B cell (primary cell): ENCODE data around the gene AQP6. TPM values are rescaled to one million over a fixed set of nuclear protein-coding genes. Genes with fewer than 3 reads are reported as not detected.

ENCODE experiments used
- ATAC-seq: fragments of 200-7000 bp; cut with Tn5 transposase; one replicate; pipeline ENCODE4 v1.10.0; 2021; ENCODE audit warnings: low read depth, mild to moderate bottlenecking, moderate number of reproducible peaks, moderate library complexity
- CTCF ChIA-PET: fragments of 350-600 bp; sonication (Branson Sonifier 250); formaldehyde crosslinking; loops from one replicate; lab custom pipeline; 2021; ENCODE audit warnings: antibody characterized with exemption, inconsistent platforms; lab: Charles Lee
- POLR2A ChIA-PET: fragments of 350-600 bp; sonication (Branson Sonifier 250); formaldehyde crosslinking; loops from one replicate; lab custom pipeline; 2021; ENCODE audit warnings: antibody characterized with exemption; lab: Charles Lee
- DNase-seq: peaks from one replicate; pipeline ENCODE4 v3.0.0; 2013
- H2AFZ ChIP-seq: 2 replicates; pipeline ENCODE4 v1.6.1; 2012; ENCODE audit warnings: mild to moderate bottlenecking, low read depth, low read length; ENCODE audit not compliant: insufficient read depth, poor library complexity, severe bottlenecking
- H3K27ac ChIP-seq, 2 donors: 1 replicate in 1 of 2; 2 replicates in 1 of 2; pipeline ENCODE4 v1.5.1; 2012 to 2013; ENCODE audit warnings: low read length in 2 of 2, mild to moderate bottlenecking in 2 of 2, moderate library complexity in 1 of 2
- H3K27me3 ChIP-seq, 4 experiments: fragments of 200-600 bp in 1 of 4; sonication (generic) in 1 of 4; replicated peaks in 1 of 4; 1 replicate in 2 of 4; 2 replicates in 2 of 4; pipeline versions ENCODE4 v1.6.1 to v1.7.0; 2013 to 2016; ENCODE audit warnings: low read length in 3 of 4, mild to moderate bottlenecking in 2 of 4, mixed read lengths in 1 of 4, moderate library complexity in 1 of 4; ENCODE audit not compliant: insufficient read depth in 4 of 4, control insufficient read depth in 3 of 4; ENCODE audit errors: control extremely low read depth in 1 of 4
- H3K36me3 ChIP-seq, 2 experiments: replicated peaks in 1 of 2; 1 replicate in 1 of 2; 2 replicates in 1 of 2; pipeline versions ENCODE4 v1.6.1 to v1.7.1; 2013; ENCODE audit warnings: low read length in 1 of 2; ENCODE audit not compliant: insufficient read depth in 2 of 2, control insufficient read depth in 1 of 2; ENCODE audit errors: control extremely low read depth in 1 of 2, extremely low read depth in 1 of 2
- H3K4me1 ChIP-seq, 2 donors: fragments of 200-600 bp in 1 of 2; sonication (generic) in 1 of 2; 1 replicate in 1 of 2; 2 replicates in 1 of 2; pipeline versions ENCODE4 v1.5.1 to v1.6.1; 2013 to 2017; ENCODE audit warnings: low read length in 2 of 2; ENCODE audit not compliant: control insufficient read depth in 2 of 2, insufficient read depth in 2 of 2
- H3K4me2 ChIP-seq: replicated peaks from 2 replicates; pipeline ENCODE3; 2012; ENCODE audit warnings: mild to moderate bottlenecking, low read depth, low read length; ENCODE audit not compliant: poor library complexity, severe bottlenecking
- H3K4me3 ChIP-seq, 5 experiments: fragments of 200-600 bp in 1 of 5; sonication (generic) in 1 of 5; 1 replicate in 3 of 5; 2 replicates in 2 of 5; pipeline versions ENCODE4 v1.5.1 to v1.7.0; 2011 to 2016; ENCODE audit warnings: low read length in 4 of 5, mild to moderate bottlenecking in 4 of 5, low read depth in 2 of 5, control low read depth in 1 of 5, moderate library complexity in 1 of 5; ENCODE audit not compliant: insufficient read depth in 1 of 5; ENCODE audit errors: control extremely low read depth in 1 of 5, extremely low read depth in 1 of 5
- H3K79me2 ChIP-seq: fragments of 200-600 bp; sonication (generic); one replicate; pipeline ENCODE4 v1.6.0; 2016; ENCODE audit warnings: low read length; ENCODE audit not compliant: control insufficient read depth, insufficient read depth
- H3K9ac ChIP-seq: fragments of 200-600 bp; sonication (generic); 2 replicates; pipeline ENCODE4 v1.6.1; 2017; ENCODE audit warnings: mild to moderate bottlenecking, low read length, moderate library complexity
- H3K9me3 ChIP-seq, 3 donors: one replicate each; pipeline versions ENCODE4 v1.6.1 to v1.7.1; 2013; ENCODE audit warnings: low read length in 2 of 3; ENCODE audit not compliant: control insufficient read depth in 2 of 3, insufficient read depth in 1 of 3; ENCODE audit errors: control extremely low read depth in 1 of 3
- H4K20me1 ChIP-seq: 2 replicates; pipeline ENCODE4 v1.6.0; 2012; ENCODE audit warnings: mild to moderate bottlenecking, low read length; ENCODE audit not compliant: insufficient read depth, control insufficient read depth, poor library complexity, severe bottlenecking
- H3K27ac Mint-ChIP-seq: one replicate; pipeline ENCODE4 v1.8.0; 2021; ENCODE audit warnings: mixed read lengths
- H3K27me3 Mint-ChIP-seq: one replicate; pipeline ENCODE4 v1.8.0; 2021; ENCODE audit warnings: mixed read lengths
- H3K4me1 Mint-ChIP-seq: one replicate; pipeline ENCODE4 v1.8.0; 2021; ENCODE audit warnings: mixed read lengths
- H3K4me3 Mint-ChIP-seq: one replicate; pipeline ENCODE4 v1.8.0; 2021; ENCODE audit warnings: mixed read lengths
- H3K9me3 Mint-ChIP-seq: one replicate; pipeline ENCODE4 v1.8.0; 2022; ENCODE audit warnings: mixed read lengths; ENCODE audit not compliant: insufficient read depth
- CTCF ChIP-seq: fragments of 200-600 bp; IDR thresholded peaks from one replicate; pipeline ENCODE4 v1.8.0; 2022; ENCODE audit warnings: antibody characterized with exemption, mild to moderate bottlenecking
- EZH2 ChIP-seq: IDR thresholded peaks from 2 replicates; pipeline ENCODE4 v1.6.1; 2012; ENCODE audit warnings: borderline replicate concordance, low read depth, mild to moderate bottlenecking, moderate library complexity, low read length; ENCODE audit not compliant: insufficient read depth, poor library complexity, severe bottlenecking
- WGBS: methylation state at CpG from one replicate; pipeline ENCODE4 v1.1.5; 2013; ENCODE audit warnings: missing lambda C conversion rate; ENCODE audit not compliant: insufficient coverage; 5-methylcytosine and 5-hydroxymethylcytosine counted together
- intact Hi-C: fragments of 100-400 bp; cut with micrococcal nuclease; formaldehyde crosslinking; loops from one replicate; pipeline ENCODE4 v1.10.0; 2022
- polyA plus RNA-seq: library from polyadenylated mRNA; depleted of rRNA; stranded (reverse); fragments of >200 nt; gene quantifications from 2 replicates; pipeline ENCODE4 v1.2.3, GENCODE V29; 2012
- total RNA-seq, 2 donors: library from RNA; stranded (reverse); fragments of 120-200 nt in 1 of 2; gene quantifications; 1 replicate in 1 of 2; 2 replicates in 1 of 2; pipeline versions ENCODE4 v1.2.3 to v1.2.4, GENCODE V29; 2013 to 2022

Gene AQP6
- total and polyA plus RNA-seq, 2 donors (not counting 1 experiment from before 2014, with no cell fraction given) = not detected

- ATAC-seq = no peak
- Mint-ChIP-seq H3K27me3 (peaks cover 58% of the 10 kb centered on the region), H3K27ac (no peak overlapping the region), H3K9me3 (no peaks in the 10 kb centered on the region), H3K4me3 (no peak overlapping the region), H3K4me1 (peaks cover 14% of the 10 kb centered on the region)
- Histone ChIP-seq H3K4me1 (peaks cover 14 to 27% of the 10 kb centered on the region in 2 donors), H4K20me1 (no peaks in the 10 kb centered on the region), H3K27me3 (peaks cover 0 to 72% (median 28%) of the 10 kb centered on the region in 4 experiments), H2AFZ (no peak overlapping the region), H3K36me3 (no peaks in the 10 kb centered on the region), H3K4me2 (no peak overlapping the region), H3K9me3 (no peaks in the 10 kb centered on the region), H3K9ac (no peak overlapping the region), H3K79me2 (no peaks in the 10 kb centered on the region), H3K27ac (no peak overlapping the region), H3K4me3 (no peak overlapping the region)
- 80% methylated on average over 16 of the region's 17 CpGs for WGBS
- TF ChIP-seq EZH2 (no peak), CTCF (no peak)
- intact Hi-C loops = no loop called here
- ChIA-PET POLR2A (no interaction called here), CTCF (interaction anchor here (0.8 to 3.3 kb wide), 6 partner anchors 15 to 107 kb away, joined by 3 to 28 read pairs (median 3); no protein-coding TSS in a partner anchor)
- DNase-seq = no peak
Measured at GRCh38 chr12:49963976-49964815, 8.6 kb upstream of the AQP6 start.
